Measurements from ENCODE around the gene RNF222.
A peak's percentile ranks its signal among the peaks of the same experiment; 100 is the strongest.

The RNF222 gene, protein sequence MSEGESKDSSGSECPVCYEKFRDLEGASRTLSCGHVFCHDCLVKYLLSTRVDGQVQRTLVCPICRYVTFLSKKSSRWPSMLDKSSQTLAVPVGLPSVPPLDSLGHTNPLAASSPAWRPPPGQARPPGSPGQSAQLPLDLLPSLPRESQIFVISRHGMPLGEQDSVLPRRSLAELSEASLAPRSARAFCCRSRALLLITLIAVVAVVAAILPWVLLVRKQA

DNA sequence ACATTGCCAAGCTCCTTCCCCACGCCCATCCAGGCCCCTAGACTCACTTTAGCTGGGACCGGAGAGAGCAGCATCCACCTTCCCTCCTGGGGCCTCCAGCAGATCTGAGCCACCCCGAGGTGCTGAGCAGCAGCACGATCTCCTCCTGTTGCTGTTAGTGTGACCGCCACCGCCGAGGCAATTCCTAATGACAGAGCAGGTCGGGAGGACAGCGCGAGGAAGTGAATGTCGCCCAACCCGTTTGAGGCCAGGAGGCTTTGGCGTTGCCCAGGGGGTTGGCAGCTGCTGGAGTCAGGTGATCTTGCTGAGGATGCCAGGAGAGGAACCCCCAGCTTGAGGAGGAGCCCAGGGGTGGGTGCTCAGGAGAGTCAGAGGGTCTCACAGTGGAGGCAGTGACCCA, at the start of gene RNF222:
TSS of gene RNF222 (minus strand) at position 192 of the 400 bp plus-strand sequence. CDS start 4,366 bp downstream, outside the sequence.
- DNase-seq (ENCODE audit: insufficient read length, low spot score) (no peak), FAIRE-seq (no peak)
- no peak for TF ChIP-seq POLR2A (IDR thresholded peaks at IDR 0.05; ENCODE audit: low read depth, low read length)

DNA sequence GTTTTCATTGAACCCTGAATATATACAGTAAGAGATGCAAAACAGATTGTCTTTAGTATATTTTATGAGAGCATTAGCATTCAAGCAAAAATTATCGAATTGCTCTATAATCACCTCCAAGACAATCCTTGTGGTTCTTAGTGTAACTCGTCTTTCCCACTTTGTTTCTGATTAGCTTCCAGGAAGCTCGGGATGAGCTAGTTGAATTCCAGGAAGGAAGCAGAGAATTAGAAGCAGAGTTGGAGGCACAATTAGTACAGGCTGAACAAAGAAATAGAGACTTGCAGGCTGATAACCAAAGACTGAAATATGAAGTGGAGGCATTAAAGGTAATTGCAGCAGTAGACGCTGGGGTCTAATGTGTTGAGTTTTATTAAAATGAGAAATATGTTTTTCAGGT, 47.9 kb upstream of the RNF222 start:
- TF ChIP-seq POLR2A (IDR thresholded peaks at IDR 0.05; ENCODE audit: low read depth, low read length): no peak

DNA sequence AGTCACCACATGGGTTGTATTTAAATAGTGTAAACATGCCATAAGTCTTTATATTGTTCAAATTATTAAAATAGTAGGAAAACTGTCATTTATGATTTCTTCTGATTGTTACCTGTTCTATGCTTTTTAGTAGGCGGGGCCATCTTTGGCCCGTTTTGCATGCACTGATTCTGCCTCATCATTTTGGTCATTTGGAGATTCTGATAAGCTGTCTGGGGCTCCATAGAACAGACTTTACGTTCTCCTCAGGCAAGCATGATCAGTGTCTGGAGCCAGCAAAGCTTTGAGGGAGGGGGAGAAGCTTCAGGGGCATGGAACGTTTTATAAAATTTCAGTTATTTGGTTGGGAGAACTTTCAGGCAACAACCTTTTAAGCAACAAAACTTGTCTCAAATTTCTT, 46.9 kb upstream of the RNF222 start:
- FAIRE-seq (no peak), DNase-seq (ENCODE audit: insufficient read length, low spot score) (no peak)
- no peak for TF ChIP-seq POLR2A (IDR thresholded peaks at IDR 0.05; ENCODE audit: low read depth, low read length)

More for the DNA sequence above, 47.9 kb upstream of the RNF222 start:
- FAIRE-seq (no peak), DNase-seq (ENCODE audit: insufficient read length, low spot score) (no peak)

DNA sequence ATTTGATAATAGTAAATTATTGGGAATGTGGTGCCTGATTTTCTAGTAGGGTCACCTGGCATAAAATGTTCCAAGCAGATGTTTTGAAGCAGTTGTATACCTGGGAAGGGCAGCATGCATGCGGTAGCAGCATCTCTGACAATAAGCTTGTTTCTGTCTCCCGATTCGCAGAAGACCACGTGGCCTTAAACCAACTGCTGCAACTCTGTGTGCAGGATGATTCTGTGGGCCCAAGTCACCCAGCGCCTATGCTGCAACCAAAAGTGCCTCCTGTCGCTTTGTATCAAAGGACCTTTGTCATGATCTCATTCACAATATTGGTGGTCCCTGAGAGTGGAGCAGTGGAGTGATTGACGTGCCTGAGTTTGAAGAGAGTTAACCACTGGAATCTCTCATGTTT, 46.1 kb upstream of the RNF222 start:
- DNase-seq (ENCODE audit: insufficient read length, low spot score) (no peak), FAIRE-seq (no peak)
- no peak for TF ChIP-seq POLR2A (IDR thresholded peaks at IDR 0.05; ENCODE audit: low read depth, low read length)

DNA sequence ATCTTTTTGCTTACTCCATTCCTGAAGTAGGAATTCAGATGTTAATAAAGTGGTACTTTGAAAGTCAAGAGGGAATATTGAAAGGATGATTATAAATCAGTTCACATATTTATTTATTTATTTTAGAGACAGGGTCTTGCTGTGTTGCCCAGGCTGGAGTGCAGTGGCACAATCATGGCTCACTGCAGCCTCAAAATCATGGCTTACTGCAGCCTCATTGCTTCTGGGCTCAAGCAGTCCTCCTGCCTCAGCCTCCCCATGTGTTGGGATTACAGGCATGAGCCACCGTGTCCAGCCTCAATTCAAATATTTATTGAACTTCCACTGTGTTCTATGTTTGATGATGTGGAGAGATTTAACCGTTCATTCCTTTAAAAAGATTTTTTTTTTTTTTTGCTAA, 44.7 kb upstream of the RNF222 start:
- DNase-seq (ENCODE audit: insufficient read length, low spot score) (no peak), FAIRE-seq (no peak)
- TF ChIP-seq POLR2A (IDR thresholded peaks at IDR 0.05; ENCODE audit: low read depth, low read length): no peak

DNA sequence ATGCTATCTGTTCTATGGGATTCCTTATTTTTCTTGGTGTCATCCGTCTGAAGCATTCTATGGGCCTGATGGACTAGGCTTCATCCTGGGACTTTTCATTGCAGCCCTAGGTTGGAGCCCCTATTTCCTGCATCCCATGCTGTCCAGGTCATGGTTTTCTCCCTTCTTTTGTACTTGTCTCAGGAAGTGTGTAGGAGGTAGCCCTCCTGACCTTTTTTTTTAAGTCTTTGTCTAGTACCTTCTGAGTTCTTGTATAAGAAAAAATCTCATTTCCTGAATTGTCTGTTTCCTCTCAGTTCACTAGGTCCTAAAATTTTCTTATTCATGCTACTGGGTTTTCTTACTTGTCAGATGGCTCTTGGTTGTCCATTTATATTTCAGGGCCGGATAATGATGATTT, 44.1 kb upstream of the RNF222 start:
- DNase-seq (ENCODE audit: insufficient read length, low spot score): no peak
- FAIRE-seq: no peak
- TF ChIP-seq POLR2A (IDR thresholded peaks at IDR 0.05; ENCODE audit: low read depth, low read length): no peak

DNA sequence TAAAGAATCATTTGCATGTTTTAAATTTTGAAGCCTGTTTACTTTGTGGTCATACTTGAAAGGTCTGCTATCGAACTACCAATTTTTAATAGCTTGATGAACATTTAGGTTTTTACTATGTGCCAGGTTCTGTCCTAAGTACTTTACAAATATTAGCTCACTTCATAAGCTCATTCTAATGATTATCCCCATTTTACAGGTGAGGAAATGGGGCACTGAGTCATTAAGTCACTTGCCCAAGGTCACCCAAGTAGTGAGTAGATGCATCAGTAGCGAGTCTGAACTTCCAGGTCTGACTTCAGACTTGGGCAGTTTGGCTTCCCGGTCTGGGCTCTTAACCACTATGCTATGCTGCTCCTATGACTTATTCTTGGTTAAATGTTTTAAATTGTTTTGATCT, 42.1 kb upstream of the RNF222 start:
- no peak for TF ChIP-seq POLR2A (IDR thresholded peaks at IDR 0.05; ENCODE audit: low read depth, low read length)
- DNase-seq (ENCODE audit: insufficient read length, low spot score): no peak
- FAIRE-seq: no peak

DNA sequence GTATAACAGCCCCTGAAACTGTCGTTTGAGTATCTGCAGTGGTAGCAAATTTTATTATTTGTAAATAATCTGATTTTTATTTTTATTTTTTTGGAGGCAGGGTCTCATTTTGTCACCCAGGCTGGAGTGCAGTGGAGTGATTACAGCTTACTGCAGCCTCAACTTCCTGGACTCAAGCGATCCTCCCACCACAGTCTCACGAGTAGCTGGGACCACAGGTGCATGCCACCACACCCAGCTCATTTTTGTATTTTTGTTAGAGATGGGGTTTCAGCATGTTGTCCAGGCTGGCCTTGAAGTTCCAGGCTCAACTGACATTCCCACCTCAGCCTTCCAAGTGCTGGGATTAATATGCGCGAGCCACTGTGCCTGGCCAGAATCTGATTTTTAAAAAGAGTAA, 40.8 kb upstream of the RNF222 start:
- no peak for DNase-seq (ENCODE audit: insufficient read length, low spot score)
- no peak for TF ChIP-seq POLR2A (IDR thresholded peaks at IDR 0.05; ENCODE audit: low read depth, low read length)
- no peak for FAIRE-seq

DNA sequence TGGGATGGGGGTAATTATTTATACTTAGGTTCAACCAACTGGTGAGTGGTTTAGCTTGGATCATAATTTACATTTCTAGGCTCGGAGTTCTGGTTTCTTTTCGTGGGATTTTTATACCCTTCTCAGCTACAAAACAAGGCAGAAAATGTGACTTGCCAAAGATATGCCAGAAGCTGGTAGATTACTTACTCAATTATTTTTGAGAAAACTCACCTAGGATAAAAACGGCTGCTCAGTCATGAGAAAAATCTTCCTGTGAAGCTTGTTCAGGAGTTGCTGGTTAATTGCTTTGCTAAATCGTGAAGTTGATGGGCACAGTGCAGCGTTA, 39.2 kb upstream of the RNF222 start:
- no peak for DNase-seq (ENCODE audit: insufficient read length, low spot score)
- no peak for TF ChIP-seq POLR2A (IDR thresholded peaks at IDR 0.05; ENCODE audit: low read depth, low read length)
- no peak for FAIRE-seq

DNA sequence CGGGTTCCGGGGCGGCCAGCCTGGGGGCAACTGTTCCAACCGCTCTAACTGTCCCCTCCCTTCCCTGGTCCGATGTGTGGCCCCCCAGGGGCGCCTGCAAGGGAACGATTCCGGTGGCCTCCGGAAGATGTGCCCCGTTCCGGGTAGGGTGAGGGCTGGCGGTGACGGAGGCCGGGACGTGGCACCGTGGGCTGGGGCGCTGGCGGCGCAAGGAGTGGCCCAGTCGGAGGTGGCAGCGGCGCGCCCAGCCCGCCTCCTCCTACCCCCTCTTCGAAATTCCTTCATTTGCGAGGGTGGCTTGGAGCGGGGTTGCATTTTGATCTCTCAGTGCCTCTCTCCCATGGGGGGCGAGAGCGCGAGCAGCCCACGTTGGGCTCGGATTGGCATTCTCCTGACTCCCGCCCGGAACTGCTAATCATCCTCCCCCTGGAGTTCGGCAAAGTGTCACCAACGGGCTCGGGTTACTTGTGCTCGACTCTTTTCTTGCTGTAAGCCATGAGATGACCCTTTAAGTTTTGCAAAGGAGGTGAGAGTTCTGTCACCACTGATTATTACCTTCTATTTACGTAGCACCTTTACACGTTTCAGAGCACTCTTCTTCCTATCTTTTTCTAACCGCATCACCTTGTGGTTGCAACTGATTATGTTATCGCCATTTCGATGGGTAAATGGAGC, 38.7 kb upstream of the RNF222 start:
- FAIRE-seq: no peak
- peak; percentile 61 for DNase-seq (ENCODE audit: insufficient read length, low spot score)
- TF ChIP-seq POLR2A (IDR thresholded peaks at IDR 0.05; ENCODE audit: low read depth, low read length): no peak

DNA sequence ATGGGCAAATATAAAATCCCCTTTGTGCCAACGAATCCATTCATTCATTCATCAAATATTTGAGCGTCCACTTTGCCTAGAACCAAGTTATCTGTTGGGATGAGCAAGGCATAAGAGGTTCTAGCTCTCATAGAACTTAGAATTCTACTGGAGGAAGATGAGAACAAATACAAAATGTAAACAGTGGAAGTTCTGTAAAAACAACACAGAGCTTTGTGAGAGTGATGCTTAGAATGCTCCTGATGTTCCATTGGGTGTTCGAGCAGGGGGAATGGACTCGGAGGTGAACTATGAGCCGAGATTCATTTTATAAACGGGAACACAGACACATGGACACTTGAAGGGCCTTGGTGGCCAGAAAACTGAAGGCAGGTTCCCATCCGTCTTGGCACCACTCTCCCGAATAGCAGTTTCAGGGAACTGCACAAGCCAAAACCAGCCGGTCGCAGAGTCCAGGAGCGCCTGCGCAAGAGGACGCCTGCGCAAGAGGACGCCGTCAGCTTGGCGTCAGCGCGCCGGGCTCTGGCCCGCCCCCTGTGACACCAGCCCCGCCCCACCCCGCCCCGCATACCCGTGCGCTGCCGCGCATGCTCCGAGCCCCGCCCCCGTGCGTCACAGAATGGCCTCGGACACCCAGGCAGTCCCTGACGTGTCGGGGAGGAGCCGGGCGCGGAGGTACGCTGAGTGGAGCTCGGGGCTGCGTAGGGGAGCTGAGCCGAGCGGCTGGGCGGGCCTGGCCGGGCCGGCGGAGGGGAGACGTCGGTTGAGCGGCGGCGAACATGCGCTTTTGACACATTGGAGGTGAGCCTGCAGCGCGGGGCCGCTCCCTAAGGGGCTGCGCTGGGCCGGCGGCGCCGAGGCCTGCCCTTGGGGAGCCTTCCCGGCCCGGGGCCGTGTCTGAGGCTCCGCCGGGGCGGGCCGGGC, 37.9 kb upstream of the RNF222 start, which contains the start of gene NDEL1:
TSS of gene NDEL1 (plus strand) at position 640 of the 924 bp plus-strand sequence. CDS start 8,388 bp downstream, outside the sequence.
- peak; percentile 97 for TF ChIP-seq POLR2A (IDR thresholded peaks at IDR 0.05; ENCODE audit: low read depth, low read length)
- FAIRE-seq (no peak), DNase-seq (ENCODE audit: insufficient read length, low spot score) (peak; percentile 99)

DNA sequence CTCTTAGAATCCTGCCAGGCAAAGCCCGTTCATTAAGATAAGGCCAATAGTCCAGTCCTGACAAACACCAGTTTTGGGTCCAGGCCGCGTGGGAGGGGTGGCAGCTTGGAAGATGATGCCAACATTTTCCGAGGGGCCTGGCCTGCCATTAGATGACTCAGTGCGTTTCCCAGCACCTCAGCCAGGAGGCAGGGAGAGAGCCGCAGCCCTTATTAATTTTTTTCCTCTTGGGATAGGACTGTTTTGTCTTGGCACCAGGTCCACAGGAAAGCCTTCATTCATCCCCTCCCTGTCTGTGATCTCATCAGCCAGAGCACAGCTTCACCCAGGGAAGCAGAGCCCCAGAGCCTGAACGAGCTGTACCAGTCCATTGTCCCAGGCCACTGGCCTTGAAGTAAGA, 33.3 kb upstream of the RNF222 start:
- peak; percentile 32 for DNase-seq (ENCODE audit: insufficient read length, low spot score)
- no peak for FAIRE-seq
- TF ChIP-seq POLR2A (IDR thresholded peaks at IDR 0.05; ENCODE audit: low read depth, low read length): no peak

DNA sequence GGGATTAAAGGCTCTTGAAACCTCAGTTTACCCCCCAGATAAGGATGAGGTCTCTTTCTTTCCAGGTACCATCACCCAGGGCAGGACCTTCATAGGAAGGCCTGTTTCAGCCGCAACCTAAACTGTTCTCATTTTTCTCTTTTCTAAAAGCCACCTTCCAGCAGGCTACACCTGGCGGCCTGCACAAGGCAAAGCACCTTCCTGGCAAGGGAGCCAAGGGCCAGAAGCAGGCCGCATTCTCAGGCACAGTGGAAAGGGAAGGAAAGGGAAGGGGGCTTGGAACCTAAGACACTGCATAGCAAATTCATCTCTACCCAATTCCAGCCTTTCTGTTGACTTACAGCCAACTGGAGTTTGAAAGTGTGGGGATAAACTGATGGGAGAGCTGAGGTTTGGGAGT, 29.2 kb upstream of the RNF222 start:
- DNase-seq (ENCODE audit: insufficient read length, low spot score): no peak
- TF ChIP-seq POLR2A (IDR thresholded peaks at IDR 0.05; ENCODE audit: low read depth, low read length): no peak
- no peak for FAIRE-seq

DNA sequence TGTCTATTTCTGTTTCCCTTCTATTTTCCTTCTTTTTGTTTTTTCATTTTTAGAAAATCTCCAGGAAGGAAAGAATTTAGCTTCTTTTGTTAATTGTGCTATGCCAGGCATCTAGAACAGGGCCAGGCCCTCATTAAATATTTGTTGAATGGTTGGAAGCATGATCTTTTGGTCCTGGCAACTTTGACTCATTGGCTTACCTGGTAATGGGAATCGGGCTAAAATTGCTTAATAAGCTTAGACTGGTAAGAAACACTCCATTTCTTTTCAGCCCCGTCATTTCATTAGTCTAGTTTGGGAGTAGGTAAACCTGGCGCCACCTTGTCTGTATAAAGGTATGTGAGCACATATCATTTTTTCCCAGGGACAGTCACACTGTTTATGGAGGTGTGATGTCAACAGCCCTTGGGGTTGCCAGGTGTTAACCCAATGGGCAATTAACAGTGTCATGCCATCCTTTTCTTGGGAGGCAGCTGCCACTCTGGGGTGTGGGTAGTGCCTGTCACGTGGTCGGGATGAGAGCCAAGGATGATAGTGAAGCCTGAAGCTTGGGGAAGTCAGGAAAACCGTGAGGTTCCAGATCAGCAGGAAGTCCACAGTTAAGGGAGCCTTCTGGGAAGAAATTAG, 28.6 kb upstream of the RNF222 start:
- DNase-seq (ENCODE audit: insufficient read length, low spot score) (no peak), FAIRE-seq (no peak)
- no peak for TF ChIP-seq POLR2A (IDR thresholded peaks at IDR 0.05; ENCODE audit: low read depth, low read length)
